ENCODE measurements around the gene LMO1. TPM values are rescaled to one million over a fixed set of nuclear protein-coding genes. Genes with fewer than 3 reads are reported as not detected.

Gene LMO1
- total RNA-seq, 2 experiments from 2014 or later: not detected

GRCh38 chr11:8266246-8267241 lies 2.9 kb upstream of the LMO1 start:
- Mint-ChIP-seq H3K4me1 (peaks cover 12% of the 10 kb centered on the region), H3K9me3 (no peaks in the 10 kb centered on the region), H3K27me3 (peaks cover 77% of the 10 kb centered on the region), H3K27ac (no peak overlapping the region), H3K36me3 (ENCODE audit: low read depth) (no peaks in the 10 kb centered on the region), H3K4me3 (no peak overlapping the region)
- ChIA-PET POLR2A (no interaction called here), CTCF (no interaction called here)
- DNase-seq: no peak

- H3K27ac Mint-ChIP-seq: no peak overlapping the region
- no peaks in the 10 kb centered on the region for H3K9me3 Mint-ChIP-seq
- DNase-seq: no peak
- ChIA-PET POLR2A (no interaction called here), CTCF (no interaction called here)
- no peak overlapping the region for H3K4me3 Mint-ChIP-seq
- peaks cover 12% of the 10 kb centered on the region for H3K4me1 Mint-ChIP-seq
- no peaks in the 10 kb centered on the region for H3K36me3 Mint-ChIP-seq (ENCODE audit: low read depth)
- peaks cover 78% of the 10 kb centered on the region for H3K27me3 Mint-ChIP-seq
These were observed 2.1 kb upstream of the LMO1 start for GRCh38 chr11:8265681-8266241.

GRCh38 chr11:8263109-8263768 lies 439 bp downstream of the LMO1 start:
- H3K36me3 Mint-ChIP-seq (ENCODE audit: low read depth): no peaks in the 10 kb centered on the region
- ChIA-PET CTCF (interaction anchor here (0.8 to 2.5 kb wide), 22 partner anchors 9 to 304 kb away, joined by 3 to 20 read pairs (median 5); no protein-coding TSS in a partner anchor), POLR2A (no interaction called here)
- H3K27ac Mint-ChIP-seq: no peak overlapping the region
- no peaks in the 10 kb centered on the region for H3K9me3 Mint-ChIP-seq
- H3K4me1 Mint-ChIP-seq: peaks cover 10% of the 10 kb centered on the region
- no peak for DNase-seq
- H3K4me3 Mint-ChIP-seq: no peak overlapping the region
- peaks cover 68% of the 10 kb centered on the region for H3K27me3 Mint-ChIP-seq

GRCh38 chr11:8262552-8263108 lies 1.0 kb downstream of the LMO1 start:
- POLR2A ChIA-PET: no interaction called here

GRCh38 chr11:8261921-8262551 lies 1.6 kb downstream of the LMO1 start:
- no peak overlapping the region for H3K4me3 Mint-ChIP-seq
- ChIA-PET CTCF (interaction anchor here (0.8 to 2.4 kb wide), 2 partner anchors 13 to 15 kb away, joined by 3 to 17 read pairs; no protein-coding TSS in a partner anchor), POLR2A (no interaction called here)
- peaks cover 10% of the 10 kb centered on the region for H3K4me1 Mint-ChIP-seq
- H3K9me3 Mint-ChIP-seq: no peaks in the 10 kb centered on the region
- DNase-seq: no peak
- no peak overlapping the region for H3K27ac Mint-ChIP-seq
- H3K36me3 Mint-ChIP-seq (ENCODE audit: low read depth): no peaks in the 10 kb centered on the region
- H3K27me3 Mint-ChIP-seq: peaks cover 61% of the 10 kb centered on the region

More at GRCh38 chr11:8262552-8263108, 1.0 kb downstream of the LMO1 start:
- peaks cover 10% of the 10 kb centered on the region for H3K4me1 Mint-ChIP-seq
- H3K9me3 Mint-ChIP-seq: no peaks in the 10 kb centered on the region
- H3K27me3 Mint-ChIP-seq: peaks cover 67% of the 10 kb centered on the region
- DNase-seq: no peak
- H3K27ac Mint-ChIP-seq: no peak overlapping the region
- no peaks in the 10 kb centered on the region for H3K36me3 Mint-ChIP-seq (ENCODE audit: low read depth)
- CTCF ChIA-PET: interaction anchor here (0.8 to 2.5 kb wide), 6 partner anchors 10 to 304 kb away, joined by 3 to 20 read pairs (median 12); no protein-coding TSS in a partner anchor
- H3K4me3 Mint-ChIP-seq: no peak overlapping the region

- Mint-ChIP-seq H3K4me1 (peaks cover 10% of the 10 kb centered on the region), H3K27ac (no peak overlapping the region), H3K4me3 (no peak overlapping the region), H3K36me3 (ENCODE audit: low read depth) (no peaks in the 10 kb centered on the region), H3K9me3 (no peaks in the 10 kb centered on the region), H3K27me3 (peaks cover 55% of the 10 kb centered on the region)
- POLR2A ChIA-PET: no interaction called here
- CTCF ChIA-PET: no interaction called here
- no peak for DNase-seq
These were observed 2.4 kb downstream of the LMO1 start for GRCh38 chr11:8261291-8261690.

- Mint-ChIP-seq H3K4me3 (no peak overlapping the region), H3K9me3 (no peaks in the 10 kb centered on the region), H3K4me1 (peaks cover 10% of the 10 kb centered on the region), H3K27ac (no peak overlapping the region), H3K27me3 (peaks cover 48% of the 10 kb centered on the region), H3K36me3 (ENCODE audit: low read depth) (no peaks in the 10 kb centered on the region)
- ChIA-PET CTCF (no interaction called here), POLR2A (no interaction called here)
- DNase-seq: no peak
These were observed 3.3 kb downstream of the LMO1 start for GRCh38 chr11:8260202-8260966.

- Mint-ChIP-seq H3K27me3 (peaks cover 42% of the 10 kb centered on the region), H3K4me3 (no peak overlapping the region), H3K27ac (no peak overlapping the region), H3K9me3 (no peaks in the 10 kb centered on the region), H3K4me1 (peaks cover 10% of the 10 kb centered on the region), H3K36me3 (ENCODE audit: low read depth) (no peaks in the 10 kb centered on the region)
- ChIA-PET POLR2A (no interaction called here), CTCF (no interaction called here)
- no peak for DNase-seq
These were observed 4.2 kb downstream of the LMO1 start for GRCh38 chr11:8259306-8259959.

GRCh38 chr11:8258784-8259183 lies 4.9 kb downstream of the LMO1 start:
- CTCF ChIA-PET: no interaction called here
- no peak for DNase-seq

GRCh38 chr11:8258289-8258688 lies 5.4 kb downstream of the LMO1 start:
- Mint-ChIP-seq H3K4me3 (no peak overlapping the region), H3K27me3 (peaks cover 33% of the 10 kb centered on the region), H3K36me3 (ENCODE audit: low read depth) (no peaks in the 10 kb centered on the region), H3K4me1 (peaks cover under 1% of the 10 kb centered on the region), H3K27ac (no peak overlapping the region), H3K9me3 (no peaks in the 10 kb centered on the region)
- CTCF ChIA-PET: no interaction called here
- DNase-seq: no peak
- POLR2A ChIA-PET: no interaction called here

More at GRCh38 chr11:8258784-8259183, 4.9 kb downstream of the LMO1 start:
- H3K4me3 Mint-ChIP-seq: no peak overlapping the region
- H3K4me1 Mint-ChIP-seq: peaks cover 5% of the 10 kb centered on the region
- H3K27ac Mint-ChIP-seq: no peak overlapping the region
- POLR2A ChIA-PET: no interaction called here
- H3K36me3 Mint-ChIP-seq (ENCODE audit: low read depth): no peaks in the 10 kb centered on the region
- peaks cover 38% of the 10 kb centered on the region for H3K27me3 Mint-ChIP-seq
- no peaks in the 10 kb centered on the region for H3K9me3 Mint-ChIP-seq

- no peaks in the 10 kb centered on the region for H3K4me1 Mint-ChIP-seq
- H3K9me3 Mint-ChIP-seq: no peaks in the 10 kb centered on the region
- H3K4me3 Mint-ChIP-seq: no peak overlapping the region
- no peak overlapping the region for H3K27ac Mint-ChIP-seq
- POLR2A ChIA-PET: no interaction called here
- CTCF ChIA-PET: no interaction called here
- peaks cover 25% of the 10 kb centered on the region for H3K27me3 Mint-ChIP-seq
- H3K36me3 Mint-ChIP-seq (ENCODE audit: low read depth): no peaks in the 10 kb centered on the region
- no peak for DNase-seq
These were observed 6.5 kb downstream of the LMO1 start for GRCh38 chr11:8257003-8257664.

Measured in activated CD4-positive, alpha-beta memory T cell treated with anti-CD3 and anti-CD28 coated beads, Interleukin-2, amount 10 ng/mL, durations not matched to agents 7 days and 5 days (primary cell).